Measurements from ENCODE around the gene SVIP.

SVIP gene, protein sequence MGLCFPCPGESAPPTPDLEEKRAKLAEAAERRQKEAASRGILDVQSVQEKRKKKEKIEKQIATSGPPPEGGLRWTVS

DNA sequence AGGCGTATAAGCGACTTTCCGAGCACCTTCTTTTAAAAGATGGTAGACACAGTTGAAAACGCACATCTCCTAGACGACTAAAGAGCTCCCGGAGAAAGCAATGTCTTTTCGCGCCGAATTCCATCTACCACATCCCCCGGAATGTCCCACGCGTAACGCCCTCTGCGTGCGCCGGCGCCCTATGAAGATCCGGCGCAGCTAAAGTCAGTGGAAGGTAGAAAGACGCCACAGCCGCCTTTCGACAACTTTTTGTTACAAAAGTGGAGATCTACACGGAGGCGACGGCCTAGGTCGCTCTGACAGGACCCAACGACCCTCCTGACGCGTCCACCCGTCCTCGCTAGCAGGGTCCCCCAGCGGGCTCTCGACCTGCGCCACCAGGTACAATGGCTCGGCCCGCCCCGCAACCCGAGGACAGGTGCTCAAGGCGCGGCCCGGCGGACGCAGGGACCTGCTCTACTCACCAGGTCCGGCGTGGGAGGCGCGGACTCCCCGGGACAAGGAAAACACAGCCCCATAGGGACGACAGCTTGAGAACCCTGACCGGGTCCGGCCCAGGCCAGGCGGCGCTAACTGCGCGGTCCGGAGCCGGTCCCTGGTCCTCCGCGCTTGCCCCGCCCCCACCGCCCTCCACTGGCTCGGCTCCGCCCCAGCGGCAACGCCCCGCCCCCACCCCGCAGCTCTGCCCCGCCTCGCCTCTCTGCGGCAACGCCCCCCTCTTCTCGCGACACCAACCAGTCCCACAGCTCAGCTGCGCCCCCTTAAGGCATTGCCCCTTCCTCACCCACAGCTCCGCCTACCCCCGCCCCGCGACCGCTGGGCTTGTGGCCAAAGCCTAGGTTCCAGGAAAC lies at the start of gene SVIP:
Gene SVIP, minus strand, starts transcription at position 571 of the 851 bp plus-strand sequence. Its CDS starts 53 bp downstream, at position 518.
- DNase-seq: peak; percentile 86

DNA sequence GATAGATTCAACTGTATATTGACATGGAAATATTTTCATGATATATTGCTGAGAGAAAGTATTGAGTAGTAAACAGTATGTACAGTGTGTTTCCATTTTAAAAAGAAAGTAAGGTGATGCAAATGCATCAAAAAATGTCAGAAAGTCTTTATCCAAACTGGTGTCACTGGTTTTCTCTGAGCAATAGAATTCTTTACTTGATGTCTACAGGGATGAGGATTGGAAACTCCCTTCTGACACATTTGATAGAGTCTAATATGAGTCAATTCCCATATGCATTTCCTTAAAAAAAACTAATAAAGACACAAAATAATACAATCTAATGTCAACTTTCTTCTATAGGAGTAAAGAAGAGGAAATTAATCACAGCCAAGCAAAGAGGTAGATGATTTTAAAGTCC lies 49.0 kb upstream of the SVIP start:
- no peak for DNase-seq

DNA sequence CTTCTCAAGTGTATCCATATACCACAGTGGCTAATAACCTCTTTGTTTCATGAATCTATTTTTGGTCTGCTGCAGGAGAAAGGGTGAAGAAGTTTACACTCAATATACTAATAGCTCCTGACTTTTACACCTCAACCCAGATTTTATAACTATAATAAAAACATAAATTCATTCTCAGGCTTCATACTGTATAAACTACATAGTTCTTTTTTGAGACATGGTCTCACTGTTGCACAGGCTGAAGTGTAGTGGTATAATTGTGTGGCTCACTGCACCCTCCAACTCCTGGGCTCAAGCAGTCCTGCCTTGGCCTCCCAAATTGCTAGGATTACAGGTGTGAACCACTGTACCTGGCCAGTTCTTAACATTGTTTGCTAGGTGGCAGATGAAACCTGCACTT lies 48.4 kb upstream of the SVIP start:
- DNase-seq: no peak

DNA sequence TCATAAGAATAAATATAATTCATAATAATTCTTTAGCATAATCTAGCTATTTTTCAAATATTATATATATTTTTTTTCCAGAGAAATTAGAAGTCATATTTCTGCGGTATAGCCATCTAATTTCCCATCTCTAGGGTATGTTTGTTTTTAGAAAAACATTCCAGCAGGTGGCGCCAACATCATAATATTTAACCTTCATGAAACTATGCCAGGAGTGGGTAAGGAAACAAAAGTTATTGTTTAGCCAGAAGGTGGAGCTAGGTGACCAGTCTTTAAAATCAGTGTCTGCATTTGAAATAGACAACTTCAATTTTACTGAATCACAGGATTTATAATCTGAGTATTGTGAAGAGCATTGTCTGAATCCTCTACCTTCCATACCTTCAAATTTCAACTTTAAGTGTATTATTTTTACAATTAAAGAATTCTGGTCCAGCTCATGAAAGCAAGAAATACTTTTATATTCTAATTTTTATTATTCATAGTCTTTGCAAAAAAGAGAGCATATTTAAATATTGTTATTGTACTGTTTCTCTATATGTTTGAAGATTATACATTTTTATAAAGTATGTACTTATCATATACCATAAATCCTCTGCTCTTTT lies 46.4 kb upstream of the SVIP start:
- DNase-seq: peak; percentile 70

DNA sequence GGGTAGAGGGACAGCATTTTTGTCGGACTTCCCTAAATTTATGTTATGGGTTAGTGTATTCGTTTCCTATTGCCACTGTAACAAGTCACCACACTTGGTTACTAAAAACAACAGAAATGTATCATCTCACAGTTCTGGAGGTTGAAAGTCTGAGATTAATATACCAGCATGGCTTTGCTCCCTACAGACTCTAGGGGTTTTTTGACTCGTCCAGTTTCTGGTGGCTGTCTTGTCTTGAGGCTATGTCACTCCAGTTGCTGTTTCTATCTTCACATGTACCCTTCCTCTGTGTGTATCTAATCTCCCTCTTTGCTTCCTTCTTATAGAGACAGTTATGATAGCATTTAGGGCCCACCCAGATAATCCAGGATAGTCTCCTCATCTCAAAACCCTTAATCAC lies 39.7 kb upstream of the SVIP start:
- DNase-seq: no peak

DNA sequence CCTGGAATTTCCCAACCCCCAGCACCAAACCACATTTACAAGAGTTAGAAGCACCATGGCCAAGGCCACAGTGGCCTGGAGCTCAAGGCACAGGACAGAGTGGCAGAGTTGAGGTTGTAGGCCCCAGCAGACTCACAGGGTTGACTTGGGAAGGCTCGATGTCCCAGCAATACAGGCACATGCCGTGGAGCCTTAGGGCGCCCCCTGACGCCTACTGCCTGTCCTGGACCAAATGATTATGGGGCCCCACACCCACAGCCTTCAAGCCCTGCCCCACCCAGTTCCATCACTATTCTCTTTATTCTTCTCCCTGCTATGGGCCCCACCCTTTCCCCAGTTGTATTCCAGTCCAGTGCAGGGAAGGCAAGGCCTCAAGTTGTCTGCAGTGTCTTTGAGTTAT lies 30.6 kb upstream of the SVIP start, which contains the start of gene CCDC179:
Gene CCDC179, minus strand, starts transcription at position 234 of the 400 bp plus-strand sequence. Its CDS starts 53 bp downstream, at position 181.
- no peak for DNase-seq

DNA sequence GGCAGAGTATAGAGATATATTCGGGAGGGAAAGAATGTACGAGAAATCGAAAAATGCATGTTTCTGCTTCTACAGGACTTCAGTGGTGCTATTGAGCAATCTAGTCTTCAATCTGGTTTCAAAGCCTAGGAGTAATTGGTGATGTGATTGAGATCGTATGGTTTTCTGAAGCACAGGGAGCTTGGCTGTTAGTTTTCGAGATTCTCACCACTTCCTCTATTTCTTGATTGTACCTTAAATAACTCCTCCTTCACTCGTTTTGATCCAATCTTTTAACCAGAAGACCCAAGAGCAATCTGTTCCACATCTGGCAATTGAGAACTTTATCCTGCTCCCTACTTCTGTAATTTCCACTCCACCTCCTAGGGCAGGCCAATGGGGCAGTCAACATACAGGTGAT lies 30.2 kb upstream of the SVIP start:
- no peak for DNase-seq

DNA sequence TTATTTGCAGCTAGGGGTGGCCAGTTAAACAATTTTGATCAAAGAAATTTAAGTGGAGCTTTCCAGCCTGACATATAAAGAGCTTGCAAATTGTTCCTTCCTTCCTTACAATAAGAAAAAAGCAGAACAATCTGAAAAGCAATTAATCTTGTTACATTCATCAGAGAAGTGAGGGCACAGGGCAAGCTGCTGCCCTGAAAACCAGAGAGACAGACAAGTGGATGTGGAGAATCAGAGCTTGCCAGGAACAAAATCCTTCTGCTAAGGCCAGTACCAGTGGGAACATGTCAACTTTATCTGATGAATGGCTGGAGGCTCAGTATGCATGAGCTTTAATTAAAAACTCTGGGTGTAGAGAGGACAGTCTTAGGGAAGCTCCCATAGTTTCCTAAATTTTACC lies 21.9 kb upstream of the SVIP start:
- no peak for DNase-seq

DNA sequence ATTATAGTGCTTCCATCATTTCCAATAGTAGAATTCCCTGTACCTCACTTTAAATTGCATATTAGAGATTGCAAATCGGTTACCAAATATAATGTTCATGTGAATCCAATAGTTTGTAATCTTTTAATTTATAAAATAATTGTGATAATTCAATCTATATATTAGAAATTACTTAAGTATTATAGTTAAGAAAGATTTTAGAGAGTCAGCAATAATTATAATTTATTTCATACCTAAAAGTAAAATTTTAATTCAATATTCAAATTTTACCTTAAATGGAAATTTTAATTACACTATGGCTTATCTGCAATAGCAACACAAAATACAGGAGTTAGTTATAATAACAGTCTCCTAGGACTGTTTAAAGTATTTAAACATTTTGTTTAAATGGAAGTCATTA lies 17.1 kb upstream of the SVIP start:
- no peak for DNase-seq

DNA sequence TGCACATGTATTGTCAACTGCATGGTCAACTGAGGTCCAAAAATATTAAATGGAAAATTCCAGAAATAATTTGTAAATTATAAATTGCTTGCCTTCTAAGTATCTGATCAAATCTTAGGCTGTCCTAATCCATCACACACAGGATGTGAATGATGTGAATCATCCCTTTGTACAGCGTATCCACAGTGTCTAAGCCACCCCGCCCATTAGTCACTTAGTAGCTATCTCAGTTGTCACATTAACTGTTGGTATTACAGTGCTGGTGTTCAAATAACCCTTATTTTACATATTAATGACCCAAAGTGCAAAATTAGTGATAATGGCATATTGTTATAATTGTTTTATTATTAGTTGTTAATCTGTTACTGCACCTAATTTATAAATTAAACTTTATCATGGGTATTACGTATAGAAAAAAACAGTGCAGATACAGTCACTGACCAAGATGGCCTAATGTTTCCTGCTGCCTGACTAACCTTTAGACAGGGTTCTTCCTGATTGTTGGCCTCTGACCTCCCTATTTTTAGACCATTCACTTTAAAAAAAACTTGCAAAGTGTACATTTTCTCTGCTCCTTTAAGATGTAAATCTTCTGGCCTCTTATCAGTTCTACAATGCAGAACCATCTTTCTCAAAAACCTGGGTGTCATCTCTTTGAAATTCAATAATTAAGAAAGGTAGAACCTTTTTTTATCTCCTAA lies 2.9 kb upstream of the SVIP start:
- DNase-seq: no peak

DNA sequence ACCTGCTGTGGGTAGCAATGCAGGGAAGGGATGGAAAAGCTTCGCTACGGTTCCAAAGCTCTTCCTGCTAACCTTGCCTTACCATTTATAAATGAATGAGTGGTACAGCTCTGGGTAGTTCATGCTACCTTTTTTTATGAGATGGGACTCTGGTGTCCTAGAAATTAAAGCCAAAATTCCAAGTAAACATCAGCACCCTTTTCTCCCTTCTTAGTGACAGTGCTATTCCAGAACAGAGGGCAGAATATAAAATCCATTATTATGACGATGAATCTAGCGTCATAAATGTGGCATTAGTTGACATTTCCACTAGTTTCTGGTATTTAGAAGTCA lies 447 bp upstream of the SVIP start:
- DNase-seq: no peak

DNA sequence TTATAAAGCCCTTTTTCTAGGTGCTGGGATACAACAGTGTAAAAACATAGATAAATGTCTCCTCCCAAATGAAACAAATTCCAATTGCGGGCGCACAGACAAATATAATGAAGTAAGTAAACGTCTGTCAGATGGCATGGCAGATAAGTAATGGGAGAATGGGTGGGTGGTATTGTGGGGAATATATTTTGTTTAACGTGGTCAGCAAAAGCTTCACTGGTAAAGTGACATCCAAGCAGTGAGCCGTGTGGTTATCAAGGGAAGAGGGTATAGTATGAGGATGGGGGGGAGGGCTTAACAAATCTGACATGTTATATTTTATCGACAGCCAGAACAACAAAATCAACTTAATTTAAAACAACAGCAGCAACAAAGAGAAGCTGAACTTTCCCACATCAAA lies 1.2 kb downstream of the SVIP start:
- DNase-seq: peak; percentile 11

DNA sequence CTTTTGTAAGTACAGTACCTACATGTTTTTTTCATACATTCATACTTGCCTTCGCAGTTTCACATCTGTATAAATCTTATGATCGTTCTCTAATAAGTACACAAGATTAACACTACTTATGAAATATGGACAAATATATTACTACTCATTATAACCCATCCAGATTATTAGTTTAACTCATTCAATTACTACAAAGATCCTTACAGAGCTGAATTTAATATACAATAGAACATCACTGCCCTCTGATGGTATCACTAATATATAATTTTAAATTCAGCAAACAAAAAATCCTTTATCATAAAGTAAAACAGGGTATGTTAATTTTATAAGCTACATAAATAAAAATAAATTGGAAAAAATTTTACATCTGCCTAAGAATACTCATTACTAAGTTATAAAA lies 7.4 kb downstream of the SVIP start:
- DNase-seq: no peak

DNA sequence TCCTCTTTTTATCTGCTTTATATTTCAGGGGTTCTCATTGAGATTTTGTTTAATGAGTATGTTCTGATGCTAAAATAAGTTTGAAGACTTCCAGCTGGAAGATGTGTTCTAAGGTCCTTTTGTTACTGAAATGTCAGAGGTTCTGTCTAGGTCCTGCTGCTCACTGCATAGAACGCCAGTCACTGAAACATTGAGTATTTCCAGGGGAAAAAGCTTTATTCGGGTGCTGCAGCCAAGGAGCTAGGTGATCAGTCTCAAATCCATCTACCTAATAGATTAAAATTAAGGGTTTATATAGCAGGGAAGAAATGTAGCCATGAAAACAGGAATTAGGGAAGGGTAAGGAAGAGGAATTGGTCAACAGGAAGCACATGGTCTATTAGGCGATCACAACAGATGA lies 19.7 kb downstream of the SVIP start:
- no peak for DNase-seq

DNA sequence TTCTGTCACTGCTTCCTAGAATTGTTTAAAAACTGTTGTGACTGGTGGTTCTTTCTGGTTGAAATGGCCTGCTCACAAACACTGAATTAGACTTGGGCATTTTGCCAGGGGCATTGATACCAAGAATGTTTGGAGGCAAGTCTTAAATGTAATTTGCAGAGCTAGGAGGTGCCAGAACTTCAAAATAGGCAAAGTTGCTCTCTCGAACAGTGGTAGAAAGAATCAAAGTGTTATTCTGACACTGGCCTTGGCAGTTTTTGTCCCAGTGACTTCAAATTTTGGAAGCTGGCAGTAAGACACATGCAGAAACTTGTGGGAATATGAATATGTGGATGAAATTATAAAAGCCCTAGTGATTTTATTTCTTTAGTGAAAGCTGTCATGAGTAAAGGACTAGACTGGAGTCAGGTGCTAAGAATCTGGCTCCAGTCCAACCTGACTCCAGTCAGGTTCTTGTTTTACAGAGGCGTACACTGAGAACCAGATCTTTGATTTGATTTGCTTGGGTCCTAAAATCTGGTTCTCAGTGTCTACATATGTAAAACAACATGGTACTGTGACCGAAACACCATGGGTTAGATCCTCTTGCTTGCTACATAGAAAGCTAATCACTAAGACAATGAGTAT lies 20.9 kb downstream of the SVIP start:
- peak; percentile 34 for DNase-seq

DNA sequence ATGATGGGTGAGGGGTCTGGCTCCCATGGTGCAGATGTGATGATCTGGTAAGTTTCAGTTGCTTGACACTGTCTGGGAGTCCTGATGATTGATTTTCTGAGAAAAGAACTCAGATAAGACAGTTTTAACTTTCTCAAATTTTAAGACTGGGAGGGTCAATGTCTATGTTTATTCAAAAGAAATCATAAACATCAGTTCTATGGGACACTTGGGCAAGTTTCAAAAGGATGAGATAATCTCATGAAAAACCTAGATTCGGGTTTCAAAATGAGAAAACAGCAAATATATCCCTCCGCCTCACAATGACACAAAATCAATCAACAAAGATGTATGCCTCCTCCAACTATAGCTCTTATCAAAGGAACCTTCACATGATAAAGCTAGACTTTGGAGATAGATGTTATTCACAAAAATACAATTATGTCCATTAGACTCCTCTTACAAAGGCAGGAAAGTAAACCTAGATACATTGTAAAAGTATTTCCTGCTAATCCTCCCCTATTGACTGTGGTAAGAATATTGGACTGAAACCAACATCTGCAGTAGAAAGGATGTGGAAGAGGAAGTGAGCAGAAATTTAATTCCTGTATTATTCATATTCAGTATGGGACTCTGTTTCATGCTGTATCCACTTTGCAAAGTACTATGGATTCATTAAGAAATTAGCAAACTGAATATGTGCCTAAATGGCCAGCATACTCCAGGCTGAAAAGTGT lies 21.6 kb downstream of the SVIP start:
- no peak for DNase-seq

DNA sequence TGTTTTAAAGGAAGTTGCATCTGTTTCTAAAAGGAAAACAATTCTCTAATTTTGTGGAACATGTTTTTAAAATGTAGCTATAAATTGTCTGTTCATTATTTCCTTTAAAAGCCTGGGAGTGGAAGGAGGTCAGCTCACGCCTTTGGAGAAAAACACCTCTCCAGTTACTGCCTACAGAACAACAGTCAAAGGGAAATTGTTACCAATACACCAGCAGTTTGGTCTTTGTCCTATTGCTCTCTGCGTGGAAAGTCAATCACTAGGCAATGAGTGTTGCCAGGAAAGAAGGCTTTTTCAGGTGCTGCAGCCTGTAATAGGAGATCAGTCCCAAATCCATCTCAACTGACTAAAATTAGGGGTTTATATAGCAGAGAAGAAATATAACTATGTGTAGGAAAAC lies 22.2 kb downstream of the SVIP start:
- no peak for DNase-seq

DNA sequence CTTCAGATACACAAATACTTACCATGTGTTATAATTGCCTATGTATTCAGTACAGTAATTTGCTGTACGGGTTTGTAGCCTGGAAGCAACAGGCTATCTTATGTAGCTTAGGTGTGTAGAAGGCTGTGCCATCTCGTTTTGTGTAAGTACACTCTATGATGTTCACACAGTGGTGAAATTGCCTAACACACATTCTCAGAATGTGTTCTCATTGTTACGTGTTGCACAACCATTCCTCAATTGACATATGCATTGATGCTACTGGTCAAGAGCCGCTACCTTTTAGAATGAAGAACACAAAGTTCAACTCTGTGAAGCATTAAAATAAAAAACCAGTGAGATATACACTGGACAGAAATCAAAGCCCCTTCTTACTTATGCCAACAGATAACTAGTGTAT lies 26.7 kb downstream of the SVIP start:
- no peak for DNase-seq

DNA sequence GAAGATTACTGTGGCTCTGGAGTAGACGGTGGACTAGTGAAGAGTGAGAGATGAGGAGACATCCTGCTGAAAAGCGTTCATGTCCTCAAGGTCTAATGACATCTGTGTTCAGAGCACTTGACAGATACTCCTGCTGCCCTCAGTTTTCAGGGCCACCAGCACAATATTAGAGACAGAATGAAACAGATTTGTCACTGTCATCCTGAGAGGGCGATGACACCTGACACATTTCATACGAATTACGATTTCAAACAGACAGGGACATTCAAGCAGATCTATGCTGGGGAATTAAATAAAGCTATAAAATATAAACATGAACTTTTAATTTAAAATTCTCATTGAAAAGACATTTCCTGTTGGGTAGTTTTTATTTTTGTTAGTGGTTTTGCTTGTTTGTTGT lies 29.1 kb downstream of the SVIP start:
- DNase-seq: no peak

DNA sequence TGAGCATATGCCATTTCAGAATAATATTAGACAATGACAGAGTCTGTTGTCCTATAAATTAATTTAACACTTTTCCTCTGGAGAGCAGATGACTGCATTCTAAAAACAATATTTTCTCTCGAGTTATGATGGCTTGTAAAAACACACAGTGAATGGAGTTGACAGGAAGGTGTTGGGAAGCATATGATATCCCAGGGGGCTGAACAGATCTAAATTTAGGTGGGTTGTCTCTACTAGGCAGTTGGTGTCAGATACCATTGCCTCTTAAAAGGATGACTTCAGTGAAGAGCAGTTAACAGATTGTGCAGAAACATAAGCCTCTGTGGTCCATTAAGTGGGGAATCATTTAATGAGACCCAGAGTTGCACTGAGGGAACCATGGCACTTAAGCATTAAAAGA lies 30.7 kb downstream of the SVIP start:
- DNase-seq: no peak

DNA sequence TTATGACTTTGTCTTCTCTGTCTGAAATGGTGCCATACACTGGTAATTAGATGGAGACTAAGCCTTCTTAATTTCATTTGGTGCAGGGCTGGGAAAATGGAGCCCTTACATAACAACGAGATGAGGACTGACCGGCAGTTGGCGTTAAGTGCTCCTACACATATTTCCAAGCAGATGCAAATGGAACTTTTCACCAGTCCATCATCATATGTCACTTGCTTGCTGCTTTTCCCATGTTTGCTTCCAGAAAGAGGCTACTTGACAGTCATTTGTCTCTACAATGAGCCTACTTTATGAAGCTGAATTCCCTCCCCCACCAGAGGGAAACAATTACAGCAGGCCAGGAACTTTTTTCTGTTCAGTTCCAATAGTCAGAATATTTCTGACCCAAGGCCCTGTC lies 32.6 kb downstream of the SVIP start:
- DNase-seq: no peak

DNA sequence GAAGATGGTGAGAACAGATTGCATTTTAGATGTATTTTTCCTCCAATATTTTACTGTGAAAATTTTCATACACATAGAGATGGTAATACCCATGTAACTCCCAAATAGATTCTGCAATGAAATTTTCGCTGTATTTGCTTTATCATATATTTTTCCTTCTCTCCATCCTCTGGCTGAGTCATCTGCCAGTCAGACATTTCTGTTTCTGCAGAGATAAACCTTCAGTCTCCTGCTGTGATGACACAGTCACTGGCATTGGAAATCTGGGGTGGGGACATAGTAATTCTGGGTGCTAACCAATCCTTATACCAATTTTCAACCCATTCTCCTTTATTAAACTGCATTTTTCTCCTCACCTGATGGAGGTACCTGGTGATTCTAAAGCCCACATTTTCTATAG lies 33.7 kb downstream of the SVIP start:
- no peak for DNase-seq

DNA sequence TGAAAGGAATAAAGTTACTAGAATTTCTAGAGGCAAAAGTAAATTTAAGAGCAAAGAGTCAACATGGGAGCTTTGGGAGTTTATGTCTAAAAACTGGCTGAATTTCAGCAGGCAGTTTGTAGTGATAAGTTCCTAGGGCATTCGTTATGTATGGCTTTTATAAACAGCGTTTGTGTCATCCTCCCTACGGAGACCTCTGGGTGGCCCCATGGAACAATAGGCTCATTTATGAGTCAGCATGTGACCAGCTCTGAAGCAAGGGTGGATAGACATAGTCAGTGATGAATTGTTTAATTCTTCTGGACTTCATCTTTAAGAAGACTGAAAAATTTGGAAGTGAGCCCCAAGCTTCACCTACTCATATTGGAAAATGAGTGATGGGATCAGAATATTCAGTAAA lies 37.1 kb downstream of the SVIP start:
- no peak for DNase-seq
